ENCODE results near the gene SET.
"Not testable (repeated sequence)": the region's sequence is repeated elsewhere in the genome, so short reads cannot be mapped to it uniquely, and the experiment has no call there.

The SET gene

GRCh38 chr9:128687453-128687852, 1.6 kb upstream of the SET start:
- DNase-seq: no peak

- peak in 1 of 2 experiments; percentile 53 for DNase-seq
These were observed 312 bp downstream of the SET start for GRCh38 chr9:128689293-128689774.

DNA sequence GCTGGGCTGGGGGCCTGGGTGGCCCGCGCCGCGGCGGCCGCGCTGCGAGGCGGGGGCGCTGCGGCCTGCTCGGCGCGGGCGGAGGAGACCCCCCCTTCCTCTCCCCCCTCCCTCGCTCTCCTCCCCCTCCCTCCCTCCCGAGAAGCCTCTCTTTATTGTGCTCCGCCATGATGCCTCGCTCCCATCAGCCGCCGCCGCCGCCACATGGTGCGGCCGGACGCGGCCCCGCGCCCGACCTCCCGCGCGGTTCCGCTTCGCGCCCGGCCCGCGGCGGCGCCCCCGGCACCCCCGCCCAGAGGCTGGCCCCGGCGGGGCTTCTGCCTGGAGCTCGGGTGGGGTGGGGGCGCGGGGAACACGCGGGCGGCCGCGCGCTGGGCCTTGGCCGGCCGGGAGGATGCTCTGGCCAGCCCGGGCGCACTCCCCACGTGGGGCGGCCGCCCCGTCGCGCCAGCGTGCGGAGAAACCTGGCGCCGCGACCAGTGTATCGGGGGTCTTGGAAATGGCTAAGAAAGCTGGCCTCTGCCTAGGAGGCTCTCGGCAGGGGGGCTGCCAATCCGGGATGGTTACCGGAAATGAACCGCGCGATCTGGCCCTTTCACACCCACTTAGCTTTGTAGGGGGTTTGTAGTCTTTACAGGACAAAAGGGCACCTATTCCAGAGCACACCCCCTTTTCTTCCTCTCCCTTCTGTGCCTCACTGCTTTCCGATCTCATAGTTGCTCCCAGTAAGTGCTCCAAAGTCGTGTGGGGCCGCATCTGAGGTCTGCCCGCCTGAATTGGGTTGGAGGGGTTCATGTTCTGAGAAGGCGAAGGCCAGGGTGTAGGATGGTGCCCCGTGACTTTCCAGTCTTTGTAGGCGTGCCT, 1.0 kb downstream of the SET start:
- DNase-seq: peak in 1 of 2 experiments; percentile 22

- DNase-seq: no peak
These were observed 1.6 kb downstream of the SET start for GRCh38 chr9:128690684-128691034.

GRCh38 chr9:128693738-128694137, 4.7 kb downstream of the SET start:
- DNase-seq: not testable (repeated sequence)

DNA sequence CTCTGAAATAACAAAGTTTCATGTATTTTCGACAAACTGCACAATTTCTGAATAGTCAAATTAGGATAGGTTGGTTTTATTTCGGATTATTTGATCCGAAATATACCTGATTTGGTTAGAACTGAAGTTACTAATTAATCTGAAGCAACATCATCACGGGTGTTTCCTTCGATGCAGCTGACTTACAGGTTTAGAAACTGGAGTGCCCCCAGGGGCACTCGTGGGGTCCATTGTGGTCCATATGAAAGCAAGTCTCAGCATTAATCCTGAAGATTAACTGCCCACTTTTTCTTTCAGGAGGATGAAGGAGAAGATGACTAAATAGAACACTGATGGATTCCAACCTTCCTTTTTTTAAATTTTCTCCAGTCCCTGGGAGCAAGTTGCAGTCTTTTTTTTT, 5.3 kb downstream of the SET start:
- no peak for DNase-seq

DNA sequence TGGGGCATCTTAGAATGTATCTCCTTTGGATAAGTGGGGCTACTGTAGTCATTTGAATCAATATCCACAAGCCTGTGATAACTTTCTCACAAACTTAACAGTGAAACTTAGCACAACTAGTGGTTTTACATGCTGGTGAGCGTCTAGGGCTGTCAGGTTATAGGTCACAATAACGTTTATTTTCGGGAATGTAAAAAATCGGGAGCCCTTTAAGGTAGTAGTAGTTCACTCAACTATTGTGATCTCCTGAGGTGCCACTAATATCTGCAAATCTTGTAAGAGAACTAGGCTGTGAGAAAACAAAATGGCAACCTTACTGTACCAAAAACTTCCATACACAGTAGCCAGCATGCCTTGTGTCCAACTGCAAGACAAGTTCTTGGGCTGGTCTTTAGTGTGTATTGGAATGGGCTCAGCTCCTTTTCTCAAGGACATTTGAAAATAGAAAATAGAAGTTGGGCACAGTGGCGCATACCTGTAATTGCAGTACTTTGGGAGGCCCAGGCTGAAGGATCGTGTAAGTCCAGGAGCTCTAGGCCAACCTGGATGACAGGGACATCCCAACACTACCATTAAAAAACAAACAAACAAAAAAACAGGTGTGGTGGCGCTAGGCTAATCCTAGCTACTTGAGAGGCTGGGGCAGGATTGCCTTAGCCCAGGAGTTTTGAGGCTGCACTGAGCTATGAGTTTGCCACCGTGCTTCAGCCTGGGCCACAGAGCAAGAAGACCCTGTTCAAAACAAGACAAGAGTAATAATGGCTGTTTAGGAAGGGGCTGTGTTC, 8.1 kb downstream of the SET start:
- DNase-seq: no peak

DNA sequence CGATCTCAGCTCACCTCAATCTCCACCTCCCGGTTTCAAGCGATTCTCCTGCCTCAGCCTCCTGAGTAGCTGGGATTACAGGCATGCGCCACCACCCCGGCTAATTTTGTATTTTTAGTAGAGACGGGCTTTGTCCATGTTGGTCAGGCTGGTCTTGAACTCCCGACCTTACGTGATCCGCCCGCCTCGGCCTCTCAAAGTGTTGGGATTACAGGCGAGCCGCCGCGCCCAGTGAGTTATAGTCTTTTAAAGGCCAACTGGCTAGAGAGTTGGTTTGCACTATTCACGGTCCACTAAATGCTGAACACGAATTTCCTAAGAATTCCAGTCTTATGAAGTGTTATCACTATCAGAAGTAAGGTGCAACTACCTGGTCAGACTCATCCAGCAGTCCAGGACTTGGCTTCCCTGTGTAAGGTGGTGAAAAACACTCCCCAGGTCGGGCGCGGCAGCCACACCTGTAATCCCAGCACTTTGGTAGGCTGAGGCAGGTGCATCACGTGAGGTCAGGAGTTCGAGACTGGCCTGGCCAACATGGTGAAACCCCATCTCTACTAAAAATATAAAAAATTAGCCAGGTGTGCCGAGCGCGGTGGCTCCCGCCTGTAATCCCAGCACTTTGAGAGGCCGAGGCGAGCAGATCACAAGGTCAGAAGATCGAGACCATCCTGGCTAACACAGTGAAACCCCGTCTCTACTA, 10.2 kb downstream of the SET start:
- not testable (repeated sequence) for DNase-seq

DNA sequence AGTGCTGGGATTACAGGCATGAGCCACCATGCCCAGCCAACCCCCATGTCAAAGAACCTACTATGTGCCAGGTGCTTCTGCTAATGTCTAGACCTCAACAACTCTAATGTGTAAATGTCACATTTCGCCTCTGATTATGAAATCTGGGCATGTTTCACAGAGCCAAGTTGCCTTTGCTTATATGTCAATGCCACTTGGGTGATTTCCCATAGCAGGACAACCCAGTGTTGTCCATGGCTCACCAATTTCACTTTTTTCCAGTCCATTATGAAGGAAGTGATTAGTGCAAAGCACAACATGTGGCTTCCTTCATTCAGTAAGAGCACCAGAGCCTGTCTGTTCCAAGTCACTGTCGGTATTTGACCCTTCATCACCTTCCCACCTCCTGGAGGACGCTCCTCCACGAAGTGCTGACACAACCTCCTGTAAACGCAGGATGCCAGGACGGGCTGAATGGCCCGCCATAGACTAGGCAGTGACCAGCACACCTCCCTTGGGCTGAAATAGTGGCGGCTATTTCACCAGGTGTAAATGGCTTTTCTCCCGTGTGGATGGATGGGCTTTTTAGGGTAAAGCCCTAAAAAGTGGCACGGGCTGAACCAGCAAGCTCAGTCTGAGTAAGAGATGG, 12.3 kb downstream of the SET start:
- DNase-seq: no peak

- DNase-seq: peak; percentile 68 to 81
These were observed 13.5 kb downstream of the SET start, which contains the start of gene PKN3 for GRCh38 chr9:128702445-128702948. TSS of gene PKN3 (plus strand) at chr9:128702503. CDS start at chr9:128702916, 413 bp downstream.

GRCh38 chr9:128702949-128703615, 14.1 kb downstream of the SET start:
- DNase-seq: no peak

- DNase-seq: no peak
These were observed 14.8 kb downstream of the SET start for GRCh38 chr9:128703616-128704355.

DNA sequence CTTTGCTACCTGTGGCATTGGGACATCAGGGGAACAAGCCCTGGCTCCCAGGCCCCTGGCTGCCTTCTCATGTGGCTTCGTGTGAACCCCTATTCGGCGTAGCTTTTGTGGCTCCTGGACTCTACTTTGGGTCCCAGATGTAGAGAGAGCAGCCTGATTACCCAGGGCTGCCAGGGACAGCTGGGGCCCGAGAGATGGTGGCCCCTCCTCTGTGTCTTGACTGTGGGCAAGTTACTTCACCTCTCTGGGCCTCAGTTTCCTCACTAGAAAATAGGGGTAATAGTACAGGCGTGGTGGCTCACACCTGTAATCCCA, 15.3 kb downstream of the SET start:
- no peak for DNase-seq

DNA sequence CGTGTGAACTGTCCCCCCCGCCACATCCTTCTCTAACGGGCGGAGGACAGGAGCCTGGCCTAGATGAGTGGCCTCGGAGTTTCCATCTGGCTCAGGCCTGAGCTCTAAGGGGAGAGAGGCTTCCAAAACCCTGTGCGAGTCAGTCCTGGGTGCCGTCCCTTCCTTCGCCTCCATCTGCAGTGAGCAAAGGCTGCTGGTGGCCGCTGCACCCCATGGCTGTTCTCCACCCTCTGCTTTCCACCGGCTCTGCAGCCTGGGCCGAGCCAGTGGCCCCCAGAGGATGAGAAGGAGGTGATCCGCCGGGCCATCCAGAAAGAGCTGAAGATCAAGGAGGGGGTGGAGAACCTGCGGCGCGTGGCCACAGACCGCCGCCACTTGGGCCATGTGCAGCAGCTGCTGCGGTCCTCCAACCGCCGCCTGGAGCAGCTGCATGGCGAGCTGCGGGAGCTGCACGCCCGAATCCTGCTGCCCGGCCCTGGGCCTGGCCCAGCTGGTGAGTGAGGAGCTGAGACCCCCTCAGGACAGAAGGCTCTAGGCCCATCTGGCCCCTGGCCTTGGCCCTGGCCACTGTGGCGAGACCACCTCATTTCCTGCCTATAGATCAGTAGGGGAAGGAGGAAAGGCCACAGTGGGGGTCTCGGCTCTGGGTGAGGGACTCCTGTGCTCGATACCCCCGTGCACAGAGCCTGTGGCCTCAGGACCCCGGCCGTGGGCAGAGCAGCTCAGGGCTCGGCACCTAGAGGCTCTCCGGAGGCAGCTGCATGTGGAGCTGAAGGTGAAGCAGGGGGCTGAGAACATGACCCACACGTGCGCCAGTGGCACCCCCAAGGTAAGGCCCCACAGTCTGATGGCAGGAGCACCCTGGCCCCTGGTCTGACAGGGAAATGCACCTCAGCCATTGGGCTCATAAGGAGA, 16.3 kb downstream of the SET start:
- DNase-seq: no peak

GRCh38 chr9:128706045-128706444, 17.0 kb downstream of the SET start:
- DNase-seq: no peak

DNA sequence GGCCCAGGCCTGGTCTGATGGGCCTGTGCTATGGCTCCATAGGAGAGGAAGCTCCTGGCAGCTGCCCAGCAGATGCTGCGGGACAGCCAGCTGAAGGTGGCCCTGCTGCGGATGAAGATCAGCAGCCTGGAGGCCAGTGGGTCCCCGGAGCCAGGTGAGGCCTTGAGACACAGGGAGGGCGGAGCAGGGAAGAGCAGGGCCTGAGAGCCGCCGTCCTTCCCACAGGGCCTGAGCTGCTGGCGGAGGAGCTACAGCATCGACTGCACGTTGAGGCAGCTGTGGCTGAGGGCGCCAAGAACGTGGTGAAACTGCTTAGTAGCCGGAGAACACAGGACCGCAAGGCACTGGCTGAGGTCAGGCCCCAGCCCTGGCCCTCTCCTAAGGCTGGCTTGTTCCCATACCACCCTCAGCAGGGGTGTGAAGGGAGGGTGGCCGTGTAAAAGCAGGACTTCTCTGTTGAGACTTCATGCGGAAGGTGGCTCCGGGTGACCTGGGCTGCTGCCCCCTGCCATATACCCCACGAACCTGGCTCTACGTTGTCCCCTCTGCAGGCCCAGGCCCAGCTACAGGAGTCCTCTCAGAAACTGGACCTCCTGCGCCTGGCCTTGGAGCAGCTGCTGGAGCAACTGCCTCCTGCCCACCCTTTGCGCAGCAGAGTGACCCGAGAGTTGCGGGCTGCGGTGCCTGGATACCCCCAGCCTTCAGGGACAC, 17.8 kb downstream of the SET start:
- no peak for DNase-seq

GRCh38 chr9:128707446-128707845, 18.4 kb downstream of the SET start:
- DNase-seq: no peak

DNA sequence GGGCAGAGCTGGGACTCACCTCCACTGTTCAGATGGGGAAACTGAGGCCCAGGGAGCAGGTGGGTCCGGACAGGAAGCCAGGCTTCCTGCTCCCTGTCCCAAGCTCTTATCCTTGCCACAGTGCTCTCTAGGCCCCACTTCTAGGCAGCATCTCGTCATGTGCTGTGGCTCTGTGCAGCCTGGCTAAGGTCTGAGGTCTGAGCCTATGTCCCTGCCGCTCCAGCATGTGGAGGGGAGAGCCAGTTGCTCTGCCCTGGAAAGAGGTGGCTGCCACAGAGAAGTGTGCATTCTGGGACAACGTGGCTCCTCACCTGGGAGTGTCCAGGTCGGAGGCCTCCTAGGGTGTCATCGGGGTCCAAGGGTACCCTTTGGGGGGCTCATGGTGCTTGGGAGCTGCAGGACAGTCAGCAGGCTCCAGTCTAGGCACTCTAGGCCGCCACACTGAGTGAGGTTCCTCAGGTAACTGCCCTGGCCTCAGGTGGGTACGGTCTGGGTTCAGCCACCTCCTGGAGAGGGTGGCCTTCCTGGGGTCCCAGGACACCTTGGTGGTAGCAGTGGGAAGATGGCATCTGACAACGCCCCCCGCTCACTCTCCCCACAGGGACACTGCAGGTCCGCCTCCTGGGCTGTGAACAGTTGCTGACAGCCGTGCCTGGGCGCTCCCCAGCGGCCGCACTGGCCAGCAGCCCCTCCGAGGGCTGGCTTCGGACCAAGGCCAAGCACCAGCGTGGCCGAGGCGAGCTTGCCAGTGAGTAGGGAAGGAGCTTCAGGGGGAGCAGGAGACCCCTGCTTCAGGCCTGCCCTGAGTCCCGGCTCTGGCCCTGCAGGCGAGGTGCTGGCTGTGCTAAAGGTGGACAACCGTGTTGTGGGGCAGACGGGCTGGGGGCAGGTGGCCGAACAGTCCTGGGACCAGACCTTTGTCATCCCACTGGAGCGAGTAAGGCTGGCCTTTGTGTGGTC, 23.7 kb downstream of the SET start:
- no peak for DNase-seq
